Measurements from ENCODE around the gene CPSF4L. TPM values are rescaled to one million over a fixed set of nuclear protein-coding genes. Genes with fewer than 3 reads are reported as not detected.

The CPSF4L gene
- total RNA-seq, 4 donors from 2014 or later: 0.65 TPM; not detected in 3

- TF ChIP-seq CTCF (IDR thresholded peaks at IDR 0.05): no peak
- no peak for DNase-seq (ENCODE audit: low spot score)
- no peak for ATAC-seq (ENCODE audit: low FRiP score)
Observed at GRCh38 chr17:73261952-73262675, 434 bp upstream of the CPSF4L start.

GRCh38 chr17:73257516-73257915 is 4.2 kb downstream of the CPSF4L start:
- DNase-seq (ENCODE audit: low spot score) (no peak), ATAC-seq (ENCODE audit: low FRiP score) (no peak)
- TF ChIP-seq CTCF (IDR thresholded peaks at IDR 0.05): no peak

- DNase-seq (ENCODE audit: low spot score) (no peak), ATAC-seq (ENCODE audit: low FRiP score) (no peak)
- no peak for TF ChIP-seq CTCF (IDR thresholded peaks at IDR 0.05)
Observed at GRCh38 chr17:73256220-73256619, 5.5 kb downstream of the CPSF4L start.

GRCh38 chr17:73255671-73256181 is 6.0 kb downstream of the CPSF4L start:
- TF ChIP-seq CTCF (IDR thresholded peaks at IDR 0.05): peak in 2 of 3 donors; percentile 85 to 93
- DNase-seq (ENCODE audit: low spot score): peak; percentile 40
- peak; percentile 50 for ATAC-seq (ENCODE audit: low FRiP score)

- TF ChIP-seq CTCF (IDR thresholded peaks at IDR 0.05): no peak
- ATAC-seq (ENCODE audit: low FRiP score) (no peak), DNase-seq (ENCODE audit: low spot score) (no peak)
Observed at GRCh38 chr17:73251871-73252270, 9.8 kb downstream of the CPSF4L start.

GRCh38 chr17:73250851-73251640 is 10.6 kb downstream of the CPSF4L start:
- no peak for TF ChIP-seq CTCF (IDR thresholded peaks at IDR 0.05)
- no peak for ATAC-seq (ENCODE audit: low FRiP score)
- DNase-seq (ENCODE audit: low spot score): no peak
